NT2/D1 (cell line): Measurements from ENCODE around the gene MFRP.

Source experiments
- SUZ12 ChIP-seq: IDR thresholded peaks from 2 replicates; pipeline ENCODE4 v1.6.1; 2011; ENCODE audit not compliant: insufficient read length, insufficient read depth; ENCODE audit errors: extremely low read depth
- YY1 ChIP-seq: IDR thresholded peaks from 2 replicates; pipeline ENCODE4 v1.6.1; 2011; ENCODE audit not compliant: insufficient read length, insufficient read depth
- ZNF274 ChIP-seq: IDR thresholded peaks from 2 replicates; pipeline ENCODE4 v1.6.1; 2011; ENCODE audit warnings: mild to moderate bottlenecking, low read depth, low read length

GRCh38 chr11:119319700-119320239, 26.7 kb downstream of the MFRP start:
- no peak for TF ChIP-seq YY1
- TF ChIP-seq SUZ12, result no peak
- TF ChIP-seq ZNF274, result no peak
